M059J (cell line): Measurements from ENCODE around the gene HEXA. TPM values are rescaled to one million over a fixed set of nuclear protein-coding genes. Genes with fewer than 3 reads are reported as not detected.
"Not testable (repeated sequence)": the region's sequence is repeated elsewhere in the genome, so short reads cannot be mapped to it uniquely, and the experiment has no call there.

Experiments
- DNase-seq: peaks from one replicate; pipeline ENCODE4 v3.0.0-alpha.2; 2012; ENCODE audit warnings: low read depth
- total RNA-seq: library from RNA; depleted of rRNA; stranded (reverse); fragments of >200 nt; shearing (Covaris generic); gene quantifications from 2 replicates; pipeline ENCODE4 v1.2.3, GENCODE V29; 2014; rRNA removed

HEXA gene
- total RNA-seq, result 114 and 116 TPM in 2 replicates

DNA sequence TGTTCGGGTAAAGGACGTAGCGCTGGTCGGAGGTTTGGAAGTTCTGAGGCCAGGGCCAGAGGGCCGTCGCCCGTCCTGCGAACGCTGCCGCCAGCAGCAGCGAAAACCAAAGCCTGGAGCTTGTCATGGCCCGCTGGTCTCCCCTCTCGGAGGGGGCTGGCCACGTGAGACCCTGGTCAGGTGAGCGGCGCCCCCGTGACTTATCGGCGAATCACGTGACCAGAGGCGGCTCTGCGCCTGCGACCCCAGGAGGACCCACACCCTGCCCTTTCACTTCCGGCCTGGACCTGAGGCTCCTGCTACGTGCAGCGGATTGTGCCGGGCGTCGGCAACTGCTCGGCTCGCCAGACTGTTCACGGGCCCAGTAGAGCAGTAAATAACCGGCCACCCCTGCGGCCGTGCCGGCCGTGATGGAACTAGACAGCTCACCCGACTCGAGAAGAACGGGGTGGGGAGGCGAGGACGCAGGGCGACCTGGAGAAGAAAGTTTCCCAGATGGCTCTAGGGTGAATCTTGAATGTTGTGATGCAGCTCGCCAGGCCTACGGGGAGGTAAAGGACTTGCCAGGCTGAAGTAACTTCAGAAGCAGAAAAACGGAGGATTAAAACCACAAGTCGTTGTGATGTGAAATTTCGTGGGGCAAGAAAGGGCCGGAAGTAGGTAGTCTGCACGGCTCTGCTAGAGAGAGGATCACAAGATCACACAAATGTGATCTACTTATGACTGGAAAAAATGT lies at the start of gene HEXA:
Gene HEXA, minus strand, starts transcription at position 169 of the 736 bp plus-strand sequence. Its CDS starts 42 bp downstream, at position 127.
- DNase-seq, result peak; percentile 91

DNA sequence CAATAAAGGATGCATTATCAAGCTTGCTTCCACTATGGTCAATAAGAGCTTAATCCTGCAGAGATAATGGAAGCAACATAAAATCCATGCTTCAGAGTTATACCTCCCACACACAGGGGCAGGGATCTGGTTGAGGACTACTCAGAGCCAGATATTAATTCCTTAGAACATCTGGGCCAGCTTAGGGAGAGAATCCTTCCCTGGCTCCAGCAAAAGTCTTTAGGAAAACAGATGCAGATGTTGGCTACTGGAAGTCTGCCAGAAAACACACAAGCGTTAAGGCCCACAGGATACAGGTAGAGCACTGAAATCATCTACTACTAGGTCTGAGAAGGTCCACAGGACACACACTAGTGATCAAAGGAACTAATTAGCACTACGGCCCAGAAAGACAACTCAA lies 47.4 kb upstream of the HEXA start:
- no peak for DNase-seq

DNA sequence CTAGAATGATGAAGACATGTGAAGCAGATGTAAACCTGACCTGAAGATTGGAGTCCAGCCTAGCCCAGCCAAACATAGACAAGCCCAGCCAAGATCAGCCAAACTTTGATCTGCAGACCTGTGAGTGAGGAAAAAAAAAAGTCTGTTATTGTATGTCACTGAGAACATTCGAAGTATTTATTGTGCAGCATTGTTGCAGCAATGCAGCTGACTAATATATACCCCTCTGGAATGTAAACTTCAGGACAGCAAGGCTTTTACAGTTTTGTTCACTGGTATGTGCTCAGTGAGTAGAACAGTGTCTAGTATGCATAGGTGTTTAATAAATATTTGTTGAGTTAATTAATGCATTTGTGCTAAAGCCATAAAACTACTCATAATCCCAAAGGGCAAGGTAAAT lies 45.7 kb upstream of the HEXA start:
- DNase-seq, result no peak

DNA sequence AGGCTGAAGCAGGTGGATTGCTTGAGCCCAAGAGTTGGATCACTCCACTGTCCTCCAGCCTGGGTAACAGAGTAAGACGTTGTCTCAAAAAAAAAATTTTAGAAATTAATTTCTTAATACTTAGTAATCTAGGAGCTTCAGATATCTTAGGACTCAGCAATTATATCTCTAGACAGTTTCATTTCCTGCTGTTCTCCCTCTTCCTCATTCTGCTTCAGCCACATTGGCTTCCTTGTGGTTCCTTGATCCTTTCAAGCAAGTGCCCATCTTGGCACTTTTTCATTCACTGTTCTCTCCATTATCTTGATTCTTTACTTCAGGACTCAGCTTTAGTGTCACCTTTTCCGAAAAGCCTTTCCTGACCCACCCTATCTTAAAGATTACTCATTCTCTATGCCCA lies 44.8 kb upstream of the HEXA start:
- DNase-seq, result no peak

DNA sequence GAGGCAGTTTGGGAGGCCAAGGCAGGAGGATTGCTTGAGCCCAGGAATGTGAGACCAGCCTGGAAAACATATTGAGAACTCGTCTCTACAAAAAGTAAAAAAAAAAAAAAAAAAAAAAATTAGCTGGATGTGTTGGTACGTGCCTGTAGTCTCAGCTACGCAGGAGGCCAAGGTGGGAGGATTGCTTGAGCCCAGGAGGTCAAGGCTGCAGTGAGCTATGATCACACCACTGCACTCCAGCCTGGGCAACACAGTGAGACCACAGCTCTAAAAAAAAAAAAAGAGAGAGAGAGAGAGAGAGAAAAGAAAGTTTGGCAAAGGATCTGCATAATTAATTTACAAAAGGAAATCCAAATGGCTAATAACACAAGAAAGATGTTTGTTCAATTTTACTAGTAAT lies 44.0 kb upstream of the HEXA start:
- not testable (repeated sequence) for DNase-seq

DNA sequence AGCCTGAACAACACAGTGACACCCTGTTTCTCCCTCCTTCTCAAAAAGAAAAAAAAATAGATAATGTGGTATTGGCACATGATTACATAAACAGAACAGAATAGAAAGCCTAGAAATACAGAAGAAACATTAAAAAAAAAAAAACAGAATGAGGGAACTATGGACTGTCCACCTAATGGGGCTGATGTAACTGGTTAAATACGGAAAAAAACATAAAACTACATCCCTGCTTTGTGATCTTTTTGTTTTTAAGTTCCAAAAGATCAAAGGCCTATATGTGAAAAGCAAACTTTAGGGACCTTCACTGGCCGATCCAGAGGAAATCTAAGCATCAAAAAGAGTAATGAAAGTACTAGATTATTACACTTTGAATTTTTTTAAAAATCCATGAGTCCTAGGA lies 39.5 kb upstream of the HEXA start:
- no peak for DNase-seq

DNA sequence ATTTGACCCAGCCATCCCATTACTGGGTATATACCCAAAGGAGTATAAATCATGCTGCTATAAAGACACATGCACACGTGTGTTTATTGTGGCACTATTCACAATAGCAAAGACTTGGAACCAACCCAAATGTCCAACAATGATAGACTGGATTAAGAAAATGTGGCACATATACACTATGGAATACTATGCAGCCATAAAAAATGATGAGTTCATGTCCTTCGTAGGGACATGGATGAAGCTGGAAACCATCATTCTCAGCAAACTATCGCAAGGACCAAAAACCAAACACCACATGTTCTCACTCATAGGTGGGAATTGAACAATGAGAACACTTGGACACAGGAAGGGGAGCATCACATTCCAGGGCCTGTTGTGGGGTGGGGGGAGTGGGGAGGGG lies 37.5 kb upstream of the HEXA start:
- DNase-seq, result not testable (repeated sequence)

DNA sequence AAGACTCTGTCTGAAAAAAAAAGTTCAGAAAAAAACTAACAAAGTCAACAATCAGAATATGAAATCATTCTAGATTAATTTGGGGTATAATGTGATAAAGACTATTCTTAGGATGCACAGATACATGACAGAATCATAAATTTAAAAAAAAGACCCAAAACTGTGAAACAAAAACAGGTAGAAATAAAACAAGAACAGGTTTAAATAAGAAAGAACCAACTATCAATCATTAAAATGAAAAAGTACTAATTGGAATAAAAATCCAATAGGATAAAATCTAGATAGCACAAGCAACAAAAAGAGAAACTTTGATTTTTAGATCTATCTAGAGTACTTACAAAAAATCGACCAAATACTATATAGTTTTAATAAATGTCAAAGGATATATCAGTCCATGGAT lies 35.7 kb upstream of the HEXA start:
- DNase-seq, result no peak

DNA sequence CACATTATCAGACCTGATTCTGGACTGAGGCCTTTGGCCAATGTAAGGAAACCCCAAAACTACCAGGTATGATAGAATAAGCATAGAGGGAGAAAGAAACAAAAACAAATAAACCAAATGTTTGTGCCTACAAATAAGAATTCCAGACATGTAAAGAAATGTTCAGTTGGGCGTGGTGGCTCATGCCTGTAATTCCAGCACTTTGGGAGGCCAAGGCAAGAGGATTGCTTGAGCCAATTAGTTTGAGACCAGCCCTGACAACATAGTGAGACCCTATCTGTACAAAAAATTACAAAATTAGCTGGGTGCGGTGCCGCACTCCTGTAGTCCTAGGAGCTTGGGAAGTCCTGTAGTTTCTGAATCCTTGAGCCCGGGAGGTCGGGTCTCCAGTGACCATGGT lies 35.3 kb upstream of the HEXA start:
- no peak for DNase-seq

DNA sequence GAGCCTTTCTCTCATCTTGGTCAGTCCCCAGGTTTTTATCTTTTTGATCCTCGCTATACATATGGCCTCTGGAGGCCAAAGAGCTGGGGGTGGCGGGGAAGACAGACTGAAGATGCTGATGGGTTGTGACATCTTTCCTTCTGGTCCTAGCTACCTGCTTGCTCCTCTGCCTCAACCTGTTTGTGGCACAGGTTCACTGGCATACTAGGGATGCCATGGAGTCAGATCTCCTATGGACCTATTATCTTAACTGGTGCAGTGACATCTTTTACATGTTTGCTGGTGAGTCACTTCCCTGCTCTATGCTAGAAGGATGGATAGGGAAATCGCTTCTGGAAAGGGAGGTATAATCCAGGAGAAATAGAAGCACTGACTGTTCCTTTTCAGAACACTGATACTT lies 31.1 kb upstream of the HEXA start:
- DNase-seq, result no peak

DNA sequence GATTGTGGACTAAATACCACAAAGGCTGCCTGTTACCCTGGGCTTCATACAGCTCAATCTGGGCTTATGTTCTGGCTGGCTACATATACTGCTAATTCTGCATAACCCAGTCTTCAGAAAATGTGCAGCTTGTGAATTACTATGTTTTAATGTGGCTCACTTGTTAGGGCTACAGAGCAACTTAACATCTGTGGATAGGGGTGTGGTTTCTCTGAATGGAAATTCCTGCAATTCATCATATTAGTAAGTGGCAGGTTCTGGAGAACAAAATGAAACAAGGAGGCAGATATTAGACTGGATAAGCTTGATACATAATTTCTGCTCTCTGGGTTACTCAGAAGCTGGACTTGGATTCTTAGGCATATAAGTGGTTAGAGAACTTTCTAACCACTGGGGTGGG lies 29.0 kb upstream of the HEXA start:
- DNase-seq, result no peak

DNA sequence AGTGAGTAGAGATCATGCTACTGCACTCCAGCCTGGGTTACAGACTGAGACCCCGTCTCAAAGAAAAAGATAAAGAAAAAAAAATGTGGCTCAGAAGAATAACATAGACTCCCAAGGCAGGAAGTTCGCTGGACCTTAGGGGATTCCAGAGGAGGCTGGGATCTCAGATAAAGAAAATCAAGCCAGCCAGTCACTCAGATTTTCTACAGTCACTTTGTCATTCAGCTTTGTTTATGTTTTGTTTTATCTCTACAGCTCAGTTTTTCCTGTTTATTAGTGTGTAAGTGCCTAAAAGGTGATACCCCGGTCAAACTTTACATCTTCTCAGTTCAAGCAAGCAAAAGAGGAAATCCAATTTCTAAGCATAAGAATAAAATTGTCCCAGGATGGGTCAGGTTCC lies 28.5 kb upstream of the HEXA start:
- no peak for DNase-seq

DNA sequence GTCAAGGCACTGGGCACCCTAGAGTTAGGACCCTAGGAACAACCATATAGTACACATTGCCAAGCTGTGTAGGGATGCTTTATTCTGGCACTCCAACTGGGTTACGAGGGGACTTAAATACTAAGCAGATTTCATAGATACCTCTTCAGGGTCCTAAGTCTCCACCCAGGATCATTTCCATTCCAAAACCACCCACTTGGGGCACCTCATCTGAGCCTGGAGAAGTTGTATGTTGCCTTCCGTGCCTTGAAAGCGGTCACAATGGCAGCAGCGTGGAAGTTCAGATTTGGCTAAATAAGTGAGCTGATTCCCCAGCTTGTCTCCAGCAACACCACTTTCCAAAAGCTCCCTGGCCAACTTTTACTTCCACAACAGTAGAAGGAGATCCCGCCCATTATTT lies 26.9 kb upstream of the HEXA start:
- no peak for DNase-seq

DNA sequence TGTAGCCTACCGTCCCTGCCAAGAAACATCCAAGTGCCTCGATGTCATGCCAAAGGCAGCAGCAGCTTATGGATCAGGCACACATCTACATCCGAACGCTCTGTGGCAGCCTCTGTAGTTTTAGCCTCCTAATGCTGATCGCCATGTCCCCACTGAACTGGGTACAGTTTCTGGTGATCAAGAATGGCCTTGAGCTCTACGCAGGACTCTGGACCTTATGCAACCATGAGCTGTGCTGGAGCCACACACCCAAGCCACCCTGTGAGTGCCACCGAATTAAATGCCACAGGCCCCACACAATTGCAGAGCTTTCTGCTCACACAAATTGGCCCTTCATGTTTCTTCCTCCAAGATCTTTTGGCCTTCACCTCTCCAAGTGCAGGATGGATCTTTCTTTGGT lies 22.8 kb upstream of the HEXA start:
- DNase-seq, result no peak

DNA sequence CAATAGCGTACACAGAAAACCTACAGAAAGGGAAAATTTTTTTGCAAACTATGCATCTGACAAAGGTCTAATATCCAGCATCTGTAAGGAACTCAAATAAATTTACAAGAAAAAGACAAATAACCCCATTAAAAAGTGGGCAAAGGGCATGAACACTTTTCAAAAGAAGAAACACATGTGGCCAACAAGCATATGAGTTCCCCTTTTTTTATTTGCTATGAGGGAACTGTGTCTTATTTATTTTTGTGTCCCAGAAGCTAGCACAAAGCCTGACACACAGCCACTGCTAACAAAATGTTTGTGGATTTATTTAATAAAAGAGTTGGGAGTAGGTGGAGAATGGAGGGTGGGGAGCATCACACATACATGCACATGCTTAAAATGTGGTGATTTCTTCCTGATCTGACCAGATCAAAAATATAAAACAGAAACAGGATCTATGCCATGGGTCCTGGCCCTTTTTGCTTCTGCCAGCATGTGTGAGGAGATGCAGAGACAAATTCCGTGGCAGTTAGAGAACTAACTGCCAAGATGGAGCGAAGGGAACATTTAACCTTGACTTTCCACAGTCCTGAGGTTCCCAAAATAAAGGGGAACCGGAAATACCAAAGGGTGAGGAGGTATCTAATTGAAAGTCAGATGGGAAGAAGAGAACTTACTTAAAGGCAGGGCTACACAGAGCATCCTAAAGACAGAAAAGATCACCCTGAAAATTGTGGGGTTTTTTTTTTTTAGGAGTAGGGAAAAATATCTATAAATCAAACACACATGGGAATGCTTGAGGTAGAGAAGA lies 22.2 kb upstream of the HEXA start, which contains the start of gene TMEM202:
Gene TMEM202, plus strand, starts transcription at position 510 of the 793 bp plus-strand sequence. Its CDS starts 22 bp downstream, at position 532.
- no peak for DNase-seq

DNA sequence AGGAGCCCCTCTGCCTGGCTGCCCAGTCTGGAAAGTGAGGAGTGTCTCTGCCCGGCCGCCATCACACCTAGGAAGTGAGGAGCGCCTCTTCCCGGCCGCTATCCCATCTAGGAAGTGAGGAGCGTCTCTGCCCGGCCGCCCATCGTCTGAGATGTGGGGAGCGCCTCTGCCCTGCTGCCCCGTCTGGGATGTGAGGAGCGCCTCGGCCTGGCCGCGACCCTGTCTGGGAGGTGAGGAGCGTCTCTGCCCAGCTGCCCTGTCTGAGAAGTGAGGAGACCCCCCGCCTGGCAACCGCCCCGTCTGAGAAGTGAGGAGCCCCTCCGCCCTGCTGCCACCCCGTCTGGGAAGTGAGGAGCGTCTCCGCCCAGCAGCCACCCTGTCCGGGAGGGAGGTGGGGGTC lies 20.5 kb upstream of the HEXA start:
- not testable (repeated sequence) for DNase-seq

DNA sequence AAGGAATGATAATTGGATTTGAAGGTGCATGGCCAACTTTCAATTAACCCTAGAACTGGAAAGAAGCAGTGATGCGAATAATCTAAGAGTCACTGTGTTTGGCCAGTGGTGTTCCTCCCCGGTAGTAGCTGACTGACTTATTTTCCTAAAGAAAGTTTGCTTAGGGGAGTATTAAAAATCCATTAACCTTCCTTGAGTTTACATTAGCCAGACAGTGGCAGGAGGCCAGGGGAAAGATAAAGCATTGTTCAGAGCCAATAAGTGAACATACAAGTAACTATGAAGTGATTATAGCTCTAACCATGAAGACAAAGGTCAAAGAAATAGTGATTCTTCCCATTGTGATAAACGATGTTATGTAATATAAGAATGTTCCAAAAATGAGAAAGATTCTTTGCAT lies 13.4 kb upstream of the HEXA start:
- DNase-seq, result no peak

DNA sequence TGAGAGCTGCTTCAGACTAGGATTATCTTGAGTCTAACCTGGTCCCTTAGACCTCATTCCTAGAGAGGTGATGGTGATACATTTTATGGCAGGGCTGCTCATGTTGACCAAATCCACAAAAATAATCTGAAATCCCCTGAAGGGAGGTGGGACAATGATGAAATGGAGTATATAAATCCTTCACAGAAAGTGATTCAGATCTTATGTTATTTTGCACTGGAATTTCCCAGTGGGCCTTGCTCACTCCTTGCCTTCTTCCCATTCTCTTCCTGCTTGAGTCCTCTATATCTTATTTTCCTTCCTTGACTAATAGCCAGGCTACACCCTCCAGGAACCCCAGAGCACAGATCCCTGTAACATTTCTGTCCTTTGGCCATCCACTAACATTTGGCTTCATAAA lies 11.9 kb upstream of the HEXA start:
- DNase-seq, result no peak

DNA sequence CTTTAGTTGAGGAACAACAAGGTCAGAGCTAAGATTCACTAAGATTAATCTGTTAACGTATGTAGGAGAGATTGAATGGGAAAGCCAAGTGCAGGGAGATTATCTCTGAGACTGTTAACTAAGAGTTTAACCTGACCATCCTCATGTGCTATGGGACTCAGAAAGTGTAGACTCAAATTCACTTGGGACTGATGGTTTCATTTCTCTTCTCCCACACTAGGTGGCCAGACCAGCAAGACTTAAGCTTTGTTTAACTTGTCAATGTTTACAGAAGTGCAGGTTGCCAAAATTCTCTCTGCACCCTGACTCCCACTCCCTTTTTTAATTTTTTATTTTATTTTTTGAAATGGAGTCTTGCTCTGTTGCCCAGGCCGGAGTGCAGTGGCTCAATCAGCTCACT lies 6.3 kb upstream of the HEXA start:
- peak; percentile 10 for DNase-seq

DNA sequence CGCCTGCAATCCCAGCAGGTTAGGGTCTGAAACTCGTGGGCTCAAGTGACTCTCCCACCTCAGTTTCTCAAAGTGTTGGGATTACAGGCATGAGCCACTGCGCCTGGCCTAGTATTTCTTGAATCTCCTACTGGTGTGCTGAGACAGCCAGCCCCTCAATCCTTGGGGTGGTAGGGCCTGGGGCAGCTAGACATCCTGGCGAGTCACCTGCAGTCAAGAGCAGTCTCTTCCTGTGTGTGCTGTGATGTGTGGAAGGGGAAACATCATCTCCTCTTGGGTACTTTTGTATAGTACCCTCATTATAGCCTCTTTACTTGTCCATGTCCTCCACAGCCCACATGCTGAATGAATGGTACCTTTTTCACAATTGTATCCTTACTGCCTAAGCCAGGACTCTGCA lies 4.9 kb upstream of the HEXA start:
- no peak for DNase-seq

DNA sequence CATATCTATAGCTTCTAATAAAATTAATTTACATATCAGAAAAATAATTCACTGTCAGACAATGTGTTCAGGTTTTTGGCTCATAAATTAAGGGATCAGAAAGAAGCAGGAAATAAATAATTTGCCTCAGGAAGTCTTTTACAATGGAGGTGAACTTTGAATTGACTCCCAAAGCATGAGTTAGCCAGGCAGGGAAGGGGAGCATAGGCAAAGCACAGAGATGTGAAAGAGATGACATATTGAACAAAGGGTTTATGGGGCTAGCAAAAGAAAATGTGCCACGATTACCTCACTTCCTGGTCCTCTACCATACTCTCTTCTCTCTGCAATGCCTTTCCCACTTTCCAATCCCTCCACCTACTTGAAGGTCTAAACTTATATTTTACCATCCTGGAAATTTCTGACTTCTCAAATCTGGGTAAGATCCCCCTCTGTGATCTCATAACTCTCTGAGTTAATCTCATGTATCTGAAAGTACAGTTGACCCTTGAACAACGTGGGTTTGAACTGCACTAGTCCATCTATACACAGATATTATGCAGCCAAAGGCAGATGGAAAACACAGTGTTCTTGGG lies 4.1 kb upstream of the HEXA start:
- no peak for DNase-seq

DNA sequence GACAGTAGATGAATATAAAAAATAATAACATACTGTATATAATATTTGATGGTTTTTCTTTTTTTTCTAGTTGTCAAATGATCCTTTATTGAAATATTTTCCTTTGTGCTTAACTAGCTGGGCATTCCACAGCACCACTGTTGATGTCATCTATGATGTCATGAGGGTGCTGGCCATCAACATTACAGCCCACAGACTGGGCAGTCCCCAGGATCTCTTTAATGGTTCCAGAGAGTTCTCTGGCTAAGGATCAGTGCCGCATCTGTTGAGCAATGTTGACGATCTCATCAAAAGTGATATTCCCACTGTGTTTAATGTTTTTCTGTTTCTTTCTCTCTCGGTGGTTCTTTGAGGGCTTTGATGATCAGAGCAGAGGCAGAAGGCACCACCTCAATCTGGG lies 3.3 kb upstream of the HEXA start:
- not testable (repeated sequence) for DNase-seq

DNA sequence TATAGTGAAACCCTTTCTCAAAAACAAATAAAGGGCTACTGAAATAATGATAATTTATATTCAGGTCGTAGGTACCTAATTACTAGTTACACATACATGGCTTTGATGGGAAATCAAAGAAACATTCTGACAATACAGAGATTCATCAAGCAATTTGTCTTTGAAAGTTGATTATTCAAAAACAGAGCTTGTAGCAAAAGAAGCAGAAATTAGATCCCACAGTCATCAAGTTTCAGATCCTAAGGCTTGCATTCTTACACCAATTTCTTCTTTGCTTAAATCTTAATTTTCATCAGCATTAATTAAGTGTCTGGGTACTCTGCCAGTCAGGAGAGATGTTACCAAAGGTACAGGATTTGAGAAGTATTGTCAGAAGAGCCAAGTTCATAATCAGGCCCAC lies 1.5 kb upstream of the HEXA start:
- DNase-seq, result no peak
